ENCODE data around the gene FAM83C.

The FAM83C gene

DNA sequence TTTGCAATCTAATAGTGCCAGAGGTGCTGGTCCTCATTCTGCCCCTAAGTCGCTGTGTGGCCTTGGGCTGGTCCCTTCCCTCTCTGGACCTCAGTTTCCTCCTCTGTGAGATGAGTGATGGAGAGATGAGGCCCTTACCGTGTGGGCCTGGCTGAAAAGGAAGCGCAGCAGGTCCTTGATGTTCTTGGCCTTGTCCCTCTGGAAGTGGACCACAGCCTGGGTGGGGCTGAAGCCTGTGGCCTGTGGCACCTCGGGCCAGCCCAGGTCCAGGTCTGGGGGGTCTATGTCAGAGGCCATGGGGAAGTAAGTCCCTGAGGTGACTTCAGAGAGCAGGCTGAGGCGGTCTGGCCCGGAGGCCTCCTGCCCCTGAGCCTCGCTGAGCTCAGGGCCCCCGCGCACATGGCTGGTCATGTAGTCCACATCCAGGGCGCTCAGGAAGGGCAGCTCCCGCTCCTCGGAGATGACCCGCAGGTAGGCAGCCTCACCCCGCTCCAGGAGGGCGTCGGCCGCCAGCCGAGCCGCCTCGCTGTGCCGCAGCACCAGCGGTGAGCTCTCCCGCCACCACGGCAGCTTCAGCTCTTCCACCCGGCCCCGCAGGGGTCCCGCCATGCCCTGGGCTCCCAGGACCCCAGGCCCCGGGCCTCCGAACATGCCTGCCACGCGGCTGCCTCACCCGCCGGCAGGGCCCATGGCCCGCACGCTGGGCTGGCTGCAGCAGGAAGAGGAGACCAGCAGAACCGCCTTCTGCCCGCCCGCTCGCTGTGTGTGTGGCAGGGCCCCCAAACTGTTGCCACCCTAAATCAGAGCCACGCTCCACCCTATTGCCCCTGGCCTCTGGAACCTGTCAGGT, at the start of gene FAM83C:
TSS of gene FAM83C (minus strand) at position 772 of the 850 bp plus-strand sequence. CDS start at position 651, 121 bp downstream.
- DNase-seq (ENCODE audit: low read depth in 3 of 3), result no peak

DNA sequence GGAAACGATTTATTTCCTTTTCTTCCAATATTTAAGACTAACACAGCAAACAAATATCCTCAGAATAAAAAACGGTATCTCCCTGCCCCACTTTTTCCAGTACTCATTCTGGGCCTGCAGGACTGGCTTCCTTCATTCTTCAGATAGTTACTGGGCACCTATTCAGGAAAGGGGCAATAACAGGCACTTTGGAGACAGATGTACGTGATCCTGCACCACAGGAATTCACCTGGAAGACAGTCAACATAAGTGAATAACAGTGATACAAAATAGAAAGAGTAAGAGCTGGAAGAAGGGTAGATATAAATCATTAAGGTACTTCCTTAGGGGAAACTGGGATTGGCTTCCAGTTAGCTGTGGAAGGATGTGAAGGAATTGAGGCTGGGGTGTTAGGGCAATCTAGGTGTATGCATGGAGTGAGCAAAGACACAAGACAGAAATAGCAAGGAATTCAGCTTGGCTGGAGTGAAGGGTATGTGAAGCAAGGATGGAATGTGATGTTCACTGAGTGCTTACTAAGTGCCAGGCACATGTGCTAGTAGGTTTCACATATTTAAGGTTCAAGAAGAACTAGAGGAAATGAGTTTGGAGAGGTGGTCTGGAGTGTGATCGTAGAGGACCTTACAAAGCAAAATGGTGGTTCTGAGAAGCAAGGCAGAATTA, 49.3 kb upstream of the FAM83C start:
- no peak for DNase-seq (ENCODE audit: low read depth in 3 of 3)

DNA sequence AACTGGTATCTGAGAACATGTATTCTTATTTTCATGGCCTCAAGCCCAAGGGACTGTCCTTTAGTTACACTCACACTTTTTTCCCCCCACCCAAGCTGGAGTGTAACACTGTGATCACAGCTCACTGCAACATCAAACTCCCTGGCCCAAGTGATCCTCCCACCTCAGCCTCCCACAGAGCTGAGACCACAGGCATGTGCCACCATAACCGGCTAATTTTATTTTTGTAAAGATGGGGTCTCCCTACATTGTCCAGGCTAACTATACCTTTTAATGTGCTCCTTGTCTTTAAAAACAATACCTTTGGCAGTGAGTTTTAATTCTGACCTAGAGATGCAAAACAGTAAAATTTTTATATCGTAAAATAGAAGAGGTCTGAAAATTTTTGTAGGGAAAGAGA, 48.2 kb upstream of the FAM83C start:
- no peak for DNase-seq (ENCODE audit: low read depth in 3 of 3)

DNA sequence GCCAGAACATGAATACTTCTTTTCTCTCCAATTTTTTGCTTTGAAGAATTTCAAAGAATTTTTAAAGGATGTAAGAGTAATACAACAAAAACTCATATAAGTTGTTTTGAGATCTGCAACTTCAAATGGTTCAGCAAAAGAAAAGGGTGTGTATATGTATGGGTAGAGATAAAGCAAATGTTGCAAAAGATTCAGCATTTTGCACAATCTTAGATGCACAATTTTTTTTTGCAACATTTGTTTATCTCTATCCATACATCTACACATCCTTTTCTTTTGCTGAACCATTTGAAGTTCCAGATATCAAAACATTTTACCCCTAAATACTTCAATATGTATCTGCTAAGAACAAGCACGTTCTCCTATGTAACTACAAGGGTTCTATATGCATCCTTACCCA, 47.4 kb upstream of the FAM83C start:
- no peak for DNase-seq (ENCODE audit: low read depth in 3 of 3)

DNA sequence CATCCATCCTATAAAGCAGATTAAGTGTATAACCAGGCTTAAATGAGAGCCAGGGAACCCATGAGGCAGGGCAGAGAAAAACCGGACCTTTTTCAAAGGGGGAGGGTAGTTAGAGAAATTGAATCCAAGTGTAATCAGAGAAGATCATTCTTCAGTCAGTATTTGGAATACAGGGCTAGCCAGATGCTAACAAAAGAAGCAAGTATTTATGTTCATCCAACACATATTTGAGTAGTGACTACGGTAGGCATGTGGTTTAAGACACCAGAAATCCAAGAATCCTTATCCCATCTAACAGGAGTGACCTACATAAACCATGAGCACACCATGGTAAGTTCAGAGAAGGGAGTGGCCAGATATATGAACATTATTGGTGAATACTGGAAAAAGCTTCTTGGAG, 46.8 kb upstream of the FAM83C start:
- DNase-seq (ENCODE audit: low read depth in 3 of 3), result no peak

DNA sequence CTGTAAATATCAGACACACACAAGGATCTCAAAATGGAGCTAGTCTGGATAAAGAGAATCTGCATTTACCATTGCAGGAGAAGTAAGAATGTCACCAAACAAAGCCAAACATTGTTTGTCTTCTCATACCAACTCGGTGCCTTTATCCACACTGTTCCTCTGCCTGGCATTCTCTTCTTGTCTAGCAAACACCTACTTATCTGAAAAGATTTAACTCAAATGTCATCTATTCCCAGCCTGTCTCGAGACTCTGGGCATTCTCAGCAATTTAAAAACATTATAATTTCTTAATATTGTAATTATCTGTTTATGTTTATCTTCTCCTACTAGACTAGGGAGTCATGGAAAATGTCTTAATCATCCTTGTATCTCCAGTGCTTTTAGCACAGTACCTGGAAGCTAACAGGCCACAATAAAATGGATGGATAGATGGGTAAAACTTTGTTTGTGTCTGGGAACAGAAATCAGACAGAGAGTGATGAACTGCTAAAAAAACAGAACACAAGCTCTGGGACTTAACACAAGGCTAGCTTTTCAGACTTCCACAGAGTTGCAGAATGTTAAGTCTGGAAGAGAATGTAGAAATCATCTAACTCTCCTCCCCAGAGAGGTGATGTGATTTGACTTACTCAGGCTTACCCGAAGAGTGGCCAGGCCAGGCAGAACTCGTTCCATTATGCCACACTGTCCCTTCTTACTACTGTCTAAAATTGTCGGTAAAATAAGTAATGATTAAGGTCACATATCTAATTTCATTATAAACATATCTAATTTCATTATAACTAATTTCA, 42.3 kb upstream of the FAM83C start:
- DNase-seq (ENCODE audit: low read depth in 3 of 3), result no peak

DNA sequence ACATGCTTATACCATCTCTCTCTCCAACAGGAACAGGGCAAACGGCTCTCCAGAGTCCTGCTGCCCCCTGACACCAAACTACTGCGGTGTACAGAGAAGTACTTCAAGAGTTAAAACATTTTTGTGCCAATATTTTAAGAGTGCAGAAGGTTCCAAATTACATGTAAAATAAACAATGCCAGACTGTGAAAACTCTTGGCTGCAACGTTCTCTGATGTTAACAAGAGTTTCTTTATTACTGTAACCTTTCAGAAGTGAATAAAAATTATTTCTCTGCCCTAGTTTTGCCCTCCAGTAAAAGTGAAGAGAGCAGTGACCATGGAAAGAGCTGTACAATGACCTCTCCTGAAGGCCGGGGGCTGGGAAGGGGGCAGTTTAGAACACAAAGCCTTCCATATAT, 41.4 kb upstream of the FAM83C start:
- no peak for DNase-seq (ENCODE audit: low read depth in 3 of 3)

DNA sequence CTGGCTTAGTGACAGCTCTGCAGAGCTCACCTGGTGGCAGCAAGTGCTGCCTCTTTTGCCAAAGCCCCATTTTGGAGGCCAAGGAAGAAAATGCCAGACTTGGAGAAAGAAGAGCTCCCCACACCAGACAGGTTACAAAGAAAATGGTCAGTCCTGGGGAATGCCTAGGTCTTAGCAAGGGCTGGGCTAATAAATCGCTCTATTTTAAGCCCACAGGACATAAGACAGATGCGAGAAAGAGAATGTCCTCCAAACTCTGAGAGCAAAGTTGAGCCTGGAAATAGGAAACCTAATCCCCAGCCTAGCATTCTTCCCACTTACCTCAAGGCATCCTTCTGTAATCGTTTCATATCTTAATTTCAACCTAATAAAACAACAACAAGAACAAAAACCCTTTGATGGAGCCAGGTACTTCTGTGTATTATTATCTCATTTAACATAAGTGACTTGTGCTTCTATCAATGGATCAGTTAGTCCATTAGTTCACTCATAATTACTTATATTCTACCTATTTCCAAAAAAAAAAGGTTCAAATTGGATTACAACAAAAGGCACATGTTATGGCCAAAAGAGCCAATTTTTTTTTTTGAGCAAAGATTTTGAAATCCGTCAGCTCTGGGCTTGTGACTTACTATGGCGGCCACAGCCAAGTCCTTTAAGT, 40.4 kb upstream of the FAM83C start:
- no peak for DNase-seq (ENCODE audit: low read depth in 3 of 3)

DNA sequence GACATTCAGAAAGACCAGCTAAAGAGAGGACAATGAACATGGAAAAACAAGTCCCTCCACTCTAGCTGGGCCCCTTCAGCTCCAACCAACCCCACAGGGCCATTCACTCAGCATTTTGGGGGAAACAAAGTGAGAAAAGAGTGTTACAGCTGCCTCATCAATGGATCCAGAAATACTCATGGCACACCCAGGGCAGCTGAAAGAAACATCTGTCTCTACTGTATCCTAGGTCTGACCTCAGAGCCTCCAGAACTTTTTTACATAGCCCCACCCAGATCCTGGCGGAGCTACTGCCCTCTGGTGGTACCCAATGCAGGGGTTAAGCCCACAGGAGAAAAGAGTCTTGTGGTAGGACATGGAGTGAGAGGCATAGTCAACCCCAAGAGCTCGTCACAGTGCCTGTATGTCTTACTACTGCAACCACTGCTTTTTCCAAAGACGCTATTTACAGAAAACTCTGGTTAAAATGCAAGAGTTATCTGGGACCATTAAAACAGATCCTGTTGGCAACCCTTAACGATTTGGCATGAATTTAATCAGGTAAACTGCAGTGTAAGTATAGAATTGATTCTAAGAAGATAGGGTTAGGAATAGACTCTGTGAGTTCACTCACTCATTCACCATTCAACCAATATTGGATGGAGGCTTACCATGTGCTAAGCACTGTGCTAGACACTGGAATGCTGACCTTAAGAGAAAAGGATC, 37.4 kb upstream of the FAM83C start:
- no peak for DNase-seq (ENCODE audit: low read depth in 3 of 3)

DNA sequence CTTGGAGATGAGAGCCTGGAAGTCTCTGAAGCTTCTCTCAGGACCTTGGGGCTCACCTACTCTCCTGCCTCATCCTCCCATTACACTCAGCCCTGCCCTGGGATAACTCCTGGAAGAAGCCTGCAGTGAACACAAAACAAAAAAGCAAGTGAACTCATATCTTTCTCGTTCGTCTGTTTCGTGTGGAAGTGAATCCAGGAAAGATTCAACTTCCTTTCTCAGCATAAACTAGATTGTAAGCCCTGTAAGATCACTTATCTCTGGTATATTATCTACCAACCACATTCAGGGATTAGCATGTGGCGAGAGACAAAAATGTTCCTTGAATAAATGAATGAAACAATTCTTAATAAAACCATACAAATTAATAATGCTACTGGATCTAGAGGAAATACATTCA, 36.5 kb upstream of the FAM83C start:
- DNase-seq (ENCODE audit: low read depth in 3 of 3), result no peak

DNA sequence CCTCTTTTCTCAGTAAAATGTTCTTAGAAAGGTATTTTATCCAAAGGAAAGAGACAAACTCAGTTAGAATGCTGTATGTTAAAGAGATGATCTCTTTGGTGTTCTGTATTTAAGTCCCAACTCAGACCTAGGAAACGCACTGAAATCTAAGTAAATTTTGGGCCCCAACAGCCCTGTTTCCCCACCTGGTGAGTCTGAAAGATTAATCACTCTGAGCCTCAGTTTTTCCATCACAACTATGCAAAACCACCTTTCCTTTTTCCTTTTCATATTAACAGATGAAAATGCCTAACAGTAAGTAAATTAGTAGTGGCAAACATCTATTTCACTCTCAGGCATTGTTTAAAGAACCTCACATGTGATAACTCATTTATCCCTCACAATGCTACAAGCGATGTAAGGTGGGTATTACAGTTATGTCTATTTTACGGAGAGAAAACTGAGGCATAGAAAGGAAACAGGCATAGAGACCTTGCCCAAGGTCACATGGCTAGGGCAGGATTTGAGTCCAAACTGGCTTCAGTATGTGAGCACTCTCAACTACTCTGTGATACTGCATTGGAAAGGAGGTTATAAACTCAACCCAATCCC, 36.0 kb upstream of the FAM83C start:
- DNase-seq (ENCODE audit: low read depth in 3 of 3), result no peak

DNA sequence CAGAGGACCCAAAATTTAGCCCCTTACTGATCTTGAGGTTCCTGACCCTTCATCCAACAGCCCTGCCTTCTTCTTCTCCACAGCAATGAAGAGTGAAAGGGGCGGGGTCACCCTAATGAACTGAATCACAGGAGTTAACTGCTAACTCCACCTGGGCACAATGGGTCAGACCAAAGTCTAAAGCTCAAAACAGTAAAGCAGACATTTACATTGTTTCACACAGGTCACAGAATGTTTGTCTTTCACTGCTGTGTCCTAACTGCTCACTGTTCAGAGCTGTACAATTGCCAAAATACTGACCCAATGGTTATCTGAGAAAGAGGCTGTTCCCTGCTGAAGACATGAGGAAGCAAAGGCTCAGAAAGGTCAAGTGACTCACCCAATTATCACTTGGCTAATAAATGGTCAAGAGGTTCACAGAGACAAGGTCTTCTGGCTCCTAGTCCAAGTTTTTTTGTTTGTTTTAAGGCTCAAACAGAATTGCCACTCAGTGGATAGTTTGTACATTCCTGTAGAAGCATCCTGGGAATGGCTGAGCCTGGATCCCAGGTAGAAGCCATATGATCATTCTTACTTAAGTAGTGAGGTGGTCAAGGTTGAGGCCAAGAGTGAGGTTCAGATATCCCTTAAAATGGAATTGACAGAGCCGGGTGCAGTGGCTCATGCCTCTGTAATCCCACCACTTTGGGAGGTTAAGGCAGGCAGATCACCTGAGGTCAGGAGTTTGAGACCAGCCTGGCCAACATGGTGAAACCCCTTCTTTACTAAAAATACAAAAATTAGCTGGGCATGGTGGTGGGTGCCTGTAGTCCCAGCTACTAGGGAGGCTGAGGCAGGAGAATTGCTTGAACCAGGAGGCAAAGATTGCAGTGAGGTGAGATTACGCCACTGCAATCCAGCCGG, 35.1 kb upstream of the FAM83C start:
- no peak for DNase-seq (ENCODE audit: low read depth in 3 of 3)

DNA sequence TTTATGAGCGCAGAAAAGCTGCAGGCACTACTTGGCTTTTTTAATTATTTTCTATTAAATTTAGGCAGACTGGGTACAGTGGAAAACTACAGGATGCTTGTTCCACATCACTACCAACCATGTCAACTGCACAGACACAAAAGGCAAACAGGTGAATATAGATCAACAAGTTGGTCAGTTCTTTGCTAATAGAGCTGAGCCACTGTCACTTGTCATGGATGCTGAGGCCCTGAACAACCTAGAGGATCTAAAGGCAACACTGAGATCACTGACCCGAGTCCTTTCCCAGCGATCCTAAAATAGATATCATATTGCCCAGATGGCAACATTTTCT, 34.5 kb upstream of the FAM83C start:
- DNase-seq (ENCODE audit: low read depth in 3 of 3), result no peak

DNA sequence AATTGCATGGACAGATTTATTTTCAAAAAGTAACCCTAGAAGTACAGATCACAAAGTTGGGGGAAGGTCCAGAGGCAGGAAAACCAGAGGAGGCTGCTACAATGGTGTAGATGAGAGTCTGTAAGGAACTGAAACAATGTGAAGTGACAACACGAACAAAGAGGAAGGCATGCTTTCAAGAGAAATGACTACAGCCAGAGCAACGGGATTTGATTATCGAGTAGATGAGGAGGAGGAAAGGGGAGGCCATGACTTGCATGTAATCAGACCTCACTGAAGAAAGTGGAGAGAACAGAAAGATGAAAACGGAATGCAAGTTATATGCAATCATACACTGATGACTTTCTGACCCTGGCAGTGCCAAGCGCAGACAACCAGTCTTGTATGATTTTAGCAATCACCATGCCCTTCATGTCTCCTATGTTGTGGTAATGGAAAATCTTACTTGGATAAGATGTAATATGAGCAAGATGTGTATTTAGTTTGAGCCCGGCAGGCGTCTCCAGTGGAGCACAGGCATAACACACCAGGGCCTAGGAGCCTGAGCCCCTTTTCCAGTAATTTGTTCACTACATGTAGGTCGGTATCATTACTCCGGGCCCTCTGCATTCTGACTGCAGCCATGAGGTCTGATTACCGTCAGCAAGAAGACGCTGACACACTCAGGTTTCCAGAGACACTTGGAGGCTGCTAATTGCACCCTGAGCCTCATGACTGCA, 34.0 kb upstream of the FAM83C start:
- no peak for DNase-seq (ENCODE audit: low read depth in 3 of 3)

DNA sequence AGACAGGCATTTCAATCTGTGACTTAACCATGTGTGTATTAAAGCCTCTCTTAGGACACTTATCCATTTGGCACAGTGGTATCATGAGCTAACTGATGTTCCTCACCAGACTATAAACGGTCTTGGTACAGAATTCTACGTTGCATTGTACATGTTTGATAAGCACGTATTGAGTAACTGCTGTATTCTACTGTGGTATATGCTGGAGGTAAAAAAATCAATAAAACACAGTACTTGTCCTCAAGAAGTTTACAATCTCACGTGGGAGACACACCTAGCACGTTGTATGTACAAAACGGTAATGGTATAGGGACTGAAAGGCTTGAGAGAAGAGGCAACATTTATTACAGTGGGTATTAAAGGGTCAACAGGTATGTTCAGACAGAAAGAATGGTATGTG, 33.2 kb upstream of the FAM83C start:
- no peak for DNase-seq (ENCODE audit: low read depth in 3 of 3)

DNA sequence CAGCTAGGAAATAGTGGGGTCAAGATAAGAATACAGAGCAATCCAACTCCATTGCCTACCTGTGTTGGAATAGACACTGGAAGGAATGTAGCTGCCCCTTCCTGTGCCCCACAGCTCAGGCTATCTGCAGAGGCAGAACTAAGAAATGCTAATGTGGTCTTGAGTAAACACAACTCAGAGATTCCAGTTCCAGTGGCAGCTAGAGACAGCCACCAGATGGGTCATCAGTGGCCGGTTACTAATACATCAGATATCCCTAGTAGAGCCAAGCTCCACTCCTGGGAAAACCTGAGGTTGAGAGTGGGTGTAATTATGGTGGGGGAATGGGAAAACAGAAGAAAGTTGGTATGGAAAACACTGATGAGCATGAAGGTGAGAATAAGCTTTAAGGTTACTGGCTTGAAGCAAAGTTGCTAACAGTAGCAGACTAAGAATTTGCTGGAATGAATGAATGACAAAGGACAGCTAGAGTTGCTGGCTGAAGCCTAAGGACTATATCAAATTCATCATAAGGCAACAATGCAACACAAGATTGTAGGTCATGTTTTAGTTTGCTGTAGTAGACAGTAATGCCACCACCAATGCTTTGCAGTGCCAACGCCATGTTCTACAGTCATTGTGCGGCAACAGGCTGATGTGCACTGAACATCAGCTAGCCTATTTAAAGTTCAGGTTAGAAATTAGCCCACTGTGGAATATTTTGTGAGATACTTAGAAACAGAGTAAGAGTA, 28.3 kb upstream of the FAM83C start:
- DNase-seq (ENCODE audit: low read depth in 3 of 3), result no peak

DNA sequence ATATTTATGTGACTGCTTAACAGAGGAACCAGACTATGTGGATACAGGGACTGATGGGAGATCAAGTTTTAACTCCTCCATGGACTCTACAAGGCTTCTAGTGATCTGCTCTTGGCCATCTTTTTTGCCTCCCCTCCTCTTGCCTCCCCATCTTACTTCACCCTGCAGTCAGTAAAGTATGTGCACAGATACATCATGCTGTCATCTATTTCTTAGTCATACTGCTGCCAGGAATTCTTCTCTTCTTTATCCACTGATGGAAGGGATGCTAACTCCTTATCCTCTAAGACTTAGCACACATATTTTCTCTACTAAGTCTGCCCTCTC, 27.6 kb upstream of the FAM83C start:
- DNase-seq (ENCODE audit: low read depth in 3 of 3), result no peak

DNA sequence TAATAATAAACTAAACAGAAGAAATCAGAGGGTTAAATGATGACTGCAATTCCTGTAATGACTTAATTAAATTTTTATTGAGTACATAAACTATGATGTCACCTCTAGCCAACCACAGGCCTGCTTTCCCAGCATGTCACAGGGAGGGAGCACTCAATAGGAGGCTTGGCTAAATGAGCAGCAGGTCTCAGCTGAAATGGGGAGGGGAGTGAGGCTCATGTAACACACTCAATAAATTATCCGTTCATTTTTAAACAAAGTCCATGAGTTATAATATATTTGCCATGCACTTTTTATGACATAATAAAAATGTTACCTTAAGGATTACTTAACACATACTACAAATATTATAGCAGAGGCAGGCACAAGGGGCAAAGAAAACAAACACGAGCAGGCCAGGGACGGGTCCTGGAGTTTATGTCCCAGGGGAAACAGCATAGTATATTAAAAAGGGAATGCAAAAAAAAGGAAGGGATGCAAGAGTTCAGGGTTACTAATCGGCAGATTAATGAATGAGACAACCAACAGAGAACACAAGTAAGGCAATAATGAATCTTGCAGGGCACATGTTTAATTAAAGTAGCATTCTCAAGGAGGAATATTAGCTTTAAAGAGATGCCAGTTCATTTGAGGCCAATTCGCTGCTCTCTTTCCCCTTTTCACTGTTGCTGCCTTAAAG, 27.1 kb upstream of the FAM83C start:
- DNase-seq (ENCODE audit: low read depth in 3 of 3), result no peak
